GM21381 (cell line): ENCODE data around the gene ZNF202.
"Not testable (repeated sequence)": the region's sequence is repeated elsewhere in the genome, so short reads cannot be mapped to it uniquely, and the experiment has no call there.

ENCODE experiments used
- ATAC-seq: cut with Tn5 transposase; IDR thresholded peaks from one replicate; pipeline ENCODE4 v1.9.1; 2021; ENCODE audit warnings: mild to moderate bottlenecking, moderate library complexity; ENCODE audit not compliant: unreplicated experiment

The ZNF202 gene

DNA sequence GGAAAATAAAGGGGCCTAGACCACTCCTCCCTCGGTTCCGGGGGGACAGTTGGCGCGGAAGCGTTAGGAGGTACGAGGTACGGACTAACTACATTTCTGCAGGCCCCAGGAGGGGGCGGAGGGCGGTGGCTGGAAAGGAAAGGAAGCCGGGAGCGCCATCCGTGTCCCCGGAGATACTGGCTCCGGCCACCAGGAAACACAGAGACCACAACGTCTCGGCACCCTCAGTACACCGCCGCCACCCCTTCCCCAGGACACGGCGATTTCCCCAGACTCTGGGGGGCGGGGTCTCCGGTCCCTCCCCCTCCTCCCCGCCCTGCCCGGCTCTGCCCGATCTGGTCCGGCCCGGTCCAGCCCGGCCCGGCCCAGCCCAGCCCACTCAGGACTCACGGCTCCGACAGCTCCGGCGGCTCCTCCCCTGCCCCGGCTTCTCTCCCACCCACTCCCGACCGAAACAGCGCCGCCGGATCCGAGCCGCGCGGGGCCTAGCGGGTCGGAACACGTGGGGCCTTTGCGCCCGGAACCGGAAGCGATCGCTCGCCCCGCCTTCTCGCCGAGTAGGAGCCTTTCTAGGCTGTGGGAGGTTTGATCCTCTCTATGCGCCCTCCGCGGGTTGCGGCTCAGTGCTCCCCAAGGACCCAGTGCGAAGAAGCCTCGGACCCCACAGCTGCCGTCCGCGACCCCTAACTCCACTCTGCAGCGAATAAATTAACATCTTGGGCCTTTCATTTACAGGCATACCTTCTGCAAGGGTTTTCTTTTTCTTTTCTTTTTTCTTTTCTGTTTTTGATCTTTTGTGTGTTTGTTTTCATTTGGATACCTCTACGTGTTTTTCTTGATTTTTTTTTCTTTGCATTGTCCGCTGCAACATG lies at the start of gene ZNF202:
Gene ZNF202, minus strand, starts transcription at position 502 of the 872 bp plus-strand sequence. CDS start 10,772 bp downstream, outside the sequence.
- peak; percentile 99 for ATAC-seq

DNA sequence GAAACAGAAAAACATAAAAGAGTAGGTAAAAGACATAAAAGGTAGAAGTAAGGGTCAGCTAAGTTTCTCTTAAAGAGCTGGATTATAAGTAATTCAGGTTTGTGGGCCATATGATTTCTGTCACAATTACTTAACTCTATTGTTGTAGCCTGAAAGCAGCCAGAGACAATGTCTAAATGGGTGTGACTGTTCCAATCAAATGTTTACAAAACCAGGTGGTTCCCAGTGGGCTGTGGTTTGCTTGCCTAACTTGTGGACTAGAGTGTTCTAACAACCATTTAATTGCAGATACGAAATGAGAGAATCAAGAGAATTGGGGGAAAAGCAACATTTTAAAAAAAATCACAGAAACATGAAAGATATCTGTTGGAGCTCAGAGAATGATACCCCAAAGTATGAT lies 42.1 kb upstream of the ZNF202 start:
- no peak for ATAC-seq

DNA sequence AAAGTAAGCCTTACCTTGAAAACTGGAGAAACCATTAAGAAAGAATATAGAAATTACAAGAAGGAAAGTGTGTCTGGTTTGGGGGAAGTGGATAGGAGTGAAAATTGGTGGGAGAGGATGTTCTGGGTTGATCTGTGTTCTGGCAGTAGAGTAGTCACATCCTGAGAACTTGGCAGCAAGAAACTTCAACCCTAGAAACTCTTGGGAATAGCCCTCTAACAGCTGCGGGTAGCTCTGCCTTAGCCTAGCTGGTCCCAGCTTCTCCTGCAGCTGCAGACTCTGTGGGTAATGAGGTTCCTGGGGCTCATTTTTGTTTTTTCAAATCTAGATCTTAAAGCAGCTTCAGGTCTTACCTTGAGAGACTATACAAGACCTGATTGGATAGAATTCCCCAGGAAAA lies 37.1 kb upstream of the ZNF202 start:
- ATAC-seq: no peak

DNA sequence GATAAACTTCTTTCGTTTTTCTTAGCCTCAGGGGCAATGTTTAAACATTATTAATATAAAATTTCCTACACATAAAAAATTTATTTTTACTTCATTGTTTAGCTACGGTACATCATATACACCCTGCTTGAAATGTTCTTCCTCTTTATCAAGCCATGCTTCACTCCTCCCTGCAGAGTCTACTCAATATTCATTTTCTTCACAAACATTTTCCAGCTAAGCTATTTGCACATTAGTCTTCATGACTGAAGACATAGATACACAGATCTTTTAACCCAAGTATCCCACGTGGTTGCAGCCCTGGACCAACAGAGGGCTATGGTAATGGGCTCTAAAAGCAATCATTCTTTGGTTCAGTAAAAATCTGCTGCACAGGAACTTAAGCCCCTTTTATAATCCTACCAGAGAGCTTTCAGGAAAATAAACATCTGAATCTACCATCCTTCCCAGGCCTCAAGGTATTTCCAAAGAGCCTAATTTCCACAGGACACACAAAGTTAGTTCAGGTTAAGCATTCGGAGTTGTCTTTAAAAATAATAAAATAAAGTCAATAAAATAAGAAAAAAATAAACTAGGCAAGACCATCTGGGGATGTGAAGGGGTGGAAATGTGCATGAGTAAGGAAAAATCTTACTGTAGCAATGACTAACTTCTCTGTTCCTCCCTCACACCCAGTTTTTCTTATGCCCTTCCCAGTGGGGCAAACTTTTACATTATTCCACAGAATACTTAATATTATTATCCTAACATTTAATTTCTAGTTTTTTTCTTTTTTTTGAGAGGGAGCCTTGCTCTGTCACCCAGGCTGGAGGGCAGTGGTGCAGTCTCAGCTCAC lies 34.5 kb upstream of the ZNF202 start:
- no peak for ATAC-seq

DNA sequence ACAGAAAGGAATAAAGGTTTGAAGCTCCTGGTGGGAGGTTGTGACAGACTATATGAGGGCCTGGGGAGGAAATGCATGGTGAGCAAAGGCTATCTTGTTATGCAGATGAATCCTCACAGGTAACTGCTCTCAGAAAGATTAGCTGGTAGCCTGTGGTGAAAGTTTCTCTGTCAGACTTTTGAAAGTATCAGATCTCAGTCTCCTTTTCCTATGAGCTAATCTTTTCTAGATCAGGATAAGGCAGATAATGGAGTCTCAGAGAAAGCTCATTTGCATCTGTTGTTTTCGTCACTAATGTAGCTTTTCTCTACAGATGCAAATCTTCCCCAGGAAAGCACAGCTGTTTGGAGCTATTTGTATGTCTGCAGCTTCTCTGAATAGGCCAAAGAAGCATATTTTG lies 33.8 kb upstream of the ZNF202 start:
- no peak for ATAC-seq

DNA sequence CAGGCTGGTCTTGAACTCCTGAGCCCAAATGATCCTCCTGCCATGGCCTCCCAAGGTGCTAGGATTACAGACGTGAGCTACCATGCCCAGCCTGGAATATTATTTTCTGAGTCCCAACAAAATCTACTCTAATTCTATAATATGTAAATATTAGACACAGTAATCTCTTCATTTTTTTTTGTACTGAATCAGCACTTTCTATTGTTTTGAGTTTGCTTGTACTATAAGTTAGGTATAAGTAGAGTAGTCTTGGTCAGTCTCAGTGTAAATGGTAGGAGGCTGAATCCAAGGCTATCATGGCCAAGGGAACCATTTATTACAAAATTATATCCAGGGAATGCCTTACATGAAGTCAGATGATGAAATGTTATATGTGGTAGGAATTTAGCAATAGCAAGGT lies 32.5 kb upstream of the ZNF202 start:
- no peak for ATAC-seq

DNA sequence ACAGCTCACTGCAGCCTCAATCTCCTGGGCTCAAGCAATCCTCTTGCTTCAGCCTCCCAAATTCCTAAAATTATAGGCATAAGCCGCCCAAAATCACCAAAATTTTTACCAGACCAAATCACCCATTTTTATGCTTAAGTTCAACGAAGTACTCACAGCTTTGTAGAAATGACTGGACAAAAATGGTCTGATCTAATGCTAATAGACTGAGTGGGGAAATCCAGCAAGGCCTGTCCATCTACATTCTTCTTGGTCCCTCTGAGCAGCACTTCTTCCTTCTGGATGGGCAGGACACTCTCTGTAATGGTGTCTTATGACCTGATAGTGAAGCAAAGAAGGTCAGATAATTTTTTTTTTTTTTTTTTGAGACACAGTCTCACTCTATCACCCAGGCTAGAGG lies 31.6 kb upstream of the ZNF202 start:
- ATAC-seq: no peak

DNA sequence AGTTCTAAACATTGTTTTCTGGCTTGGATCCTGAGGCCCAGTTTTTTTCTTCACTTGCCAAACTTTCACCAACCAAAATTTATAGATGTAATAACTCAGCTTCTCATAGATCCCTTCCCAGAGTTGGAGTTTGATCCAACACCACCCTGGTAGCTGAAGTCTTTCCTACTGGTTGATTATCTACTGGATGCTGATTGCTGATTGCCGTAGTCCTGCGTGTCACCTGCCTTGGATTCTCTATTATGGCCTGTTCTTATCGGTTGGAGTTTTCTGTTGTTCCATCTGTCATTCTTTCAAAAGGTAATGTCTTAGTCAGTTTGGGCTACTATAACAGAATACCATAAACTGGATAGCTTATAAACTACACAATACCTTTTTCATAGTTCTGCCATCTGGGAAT lies 30.2 kb upstream of the ZNF202 start:
- ATAC-seq: no peak

DNA sequence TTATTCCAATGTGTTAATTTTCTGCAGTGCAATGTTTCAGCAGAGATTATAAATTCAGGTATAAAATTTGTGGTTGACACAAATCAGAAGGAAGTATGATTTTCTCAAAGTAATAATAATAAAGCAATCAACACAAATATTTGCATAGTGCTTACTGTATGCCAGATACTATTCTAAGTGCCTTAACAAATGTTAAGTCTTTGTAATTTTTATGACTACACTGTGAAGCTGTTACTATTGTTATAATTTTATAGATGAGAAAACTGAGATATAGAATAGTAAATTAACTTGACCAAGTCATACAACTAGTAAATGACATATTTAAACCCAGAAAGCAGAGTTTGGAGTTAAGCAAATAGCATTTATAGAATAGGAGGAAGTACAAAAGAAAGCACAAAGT lies 29.3 kb upstream of the ZNF202 start:
- no peak for ATAC-seq

DNA sequence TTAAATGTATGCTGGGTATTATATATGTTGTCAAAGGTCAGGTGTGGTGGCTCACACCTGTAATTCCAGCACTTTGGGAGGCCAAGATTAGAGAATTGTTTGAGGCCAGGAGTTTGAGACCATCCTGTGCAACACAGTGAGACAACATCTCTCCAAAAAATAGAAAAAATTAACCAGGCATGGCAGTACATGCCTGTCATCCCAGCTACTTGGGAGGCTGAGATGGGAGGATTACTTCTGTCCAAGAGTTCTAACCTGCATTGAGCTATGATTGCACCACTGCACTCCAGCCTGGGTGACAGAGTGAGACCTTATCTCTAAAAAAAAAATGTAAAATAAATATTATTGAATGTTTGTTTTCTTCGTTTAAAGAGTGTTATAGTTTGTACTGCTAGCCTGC lies 24.1 kb upstream of the ZNF202 start:
- no peak for ATAC-seq

DNA sequence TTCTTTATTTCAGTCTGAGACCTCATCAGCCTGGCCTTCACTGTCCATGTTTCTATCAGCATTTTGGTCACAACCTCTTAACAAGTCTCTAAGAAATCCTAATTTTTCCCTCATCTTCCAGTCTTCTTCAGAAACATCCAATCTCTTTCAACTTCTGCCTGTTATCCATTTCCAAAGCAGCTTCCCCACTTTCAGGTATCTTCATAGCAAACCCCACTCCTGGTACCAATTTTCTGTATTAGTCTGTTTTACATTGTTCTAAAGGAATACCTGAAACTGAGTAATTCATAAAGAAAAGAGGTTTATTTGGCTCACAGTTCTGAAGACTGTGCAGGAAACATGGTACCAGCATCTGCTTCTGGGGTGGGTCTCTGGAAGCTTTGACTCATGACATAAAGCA lies 21.0 kb upstream of the ZNF202 start:
- no peak for ATAC-seq

DNA sequence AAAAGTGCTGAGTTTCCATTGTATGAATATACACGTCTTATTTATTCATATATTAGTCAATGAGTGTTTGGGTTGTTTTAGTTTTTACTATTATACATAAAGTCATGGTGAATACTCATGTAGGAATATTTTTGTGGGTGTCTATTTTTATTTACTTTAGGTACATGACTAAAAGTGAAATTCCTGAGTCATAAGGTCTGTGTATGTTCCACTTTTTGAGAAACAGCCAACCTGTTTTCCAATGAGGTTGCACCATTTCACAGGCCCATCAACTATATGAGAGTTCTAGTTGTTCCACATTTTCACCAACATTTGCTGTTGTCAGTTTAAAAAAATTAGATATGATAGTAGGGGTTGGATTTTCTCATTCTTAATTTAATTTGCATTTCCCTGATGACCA lies 19.4 kb upstream of the ZNF202 start:
- peak; percentile 64 for ATAC-seq

DNA sequence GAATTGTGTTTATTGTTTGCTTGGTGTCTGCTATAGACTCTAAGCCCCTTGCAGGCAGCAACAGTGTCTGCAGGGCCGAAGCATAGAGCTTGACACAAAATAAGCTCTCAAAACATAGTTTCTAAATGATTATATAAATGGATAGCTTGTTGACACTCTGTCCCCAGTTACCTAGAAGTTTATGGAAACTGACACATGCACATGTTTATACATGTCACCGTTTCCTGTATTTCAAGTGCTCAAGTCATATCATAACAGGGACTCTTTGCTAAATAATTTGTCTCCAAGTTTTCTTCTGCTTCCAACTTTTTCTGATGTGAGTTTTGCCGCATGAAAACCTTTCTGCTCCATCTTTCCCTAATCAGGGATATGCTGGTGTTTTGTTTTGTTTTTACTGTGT lies 16.5 kb upstream of the ZNF202 start:
- no peak for ATAC-seq

DNA sequence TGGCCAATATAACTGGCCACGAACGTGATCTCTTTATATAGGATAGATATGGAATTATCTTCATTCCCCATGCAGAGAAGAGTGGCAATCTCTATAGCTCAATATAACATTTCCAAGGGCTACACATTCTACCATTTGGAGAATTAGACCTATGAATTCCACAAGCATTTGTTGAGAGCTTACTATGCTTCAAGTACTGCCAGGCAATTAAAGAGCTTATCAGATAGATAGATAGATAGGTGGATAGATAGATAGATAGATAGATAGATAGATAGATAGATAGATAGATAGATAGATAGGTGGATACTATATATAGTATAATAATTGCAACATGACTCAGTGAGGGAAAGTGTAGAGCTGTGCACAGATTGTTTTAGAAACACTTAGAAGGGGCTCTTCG lies 14.4 kb upstream of the ZNF202 start:
- no peak for ATAC-seq

DNA sequence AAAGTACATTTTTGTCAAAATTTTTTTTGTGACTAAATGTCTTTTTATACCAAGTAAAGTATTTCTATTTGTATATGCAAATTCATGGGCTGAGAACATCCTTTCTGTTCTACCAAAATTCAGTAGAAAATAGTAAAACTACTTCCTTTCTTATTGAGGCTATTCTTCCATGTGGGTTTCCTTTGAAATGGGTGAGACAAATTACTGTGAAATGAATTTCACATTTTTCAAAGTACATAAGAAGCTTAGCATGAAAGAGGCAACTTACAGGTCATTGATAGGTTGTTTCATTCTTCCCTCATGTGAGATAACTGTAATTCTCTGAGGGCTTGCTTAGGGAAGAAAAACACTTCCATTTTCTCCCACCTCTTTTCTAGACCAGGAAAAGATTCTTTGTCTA lies 13.9 kb upstream of the ZNF202 start:
- ATAC-seq: no peak

DNA sequence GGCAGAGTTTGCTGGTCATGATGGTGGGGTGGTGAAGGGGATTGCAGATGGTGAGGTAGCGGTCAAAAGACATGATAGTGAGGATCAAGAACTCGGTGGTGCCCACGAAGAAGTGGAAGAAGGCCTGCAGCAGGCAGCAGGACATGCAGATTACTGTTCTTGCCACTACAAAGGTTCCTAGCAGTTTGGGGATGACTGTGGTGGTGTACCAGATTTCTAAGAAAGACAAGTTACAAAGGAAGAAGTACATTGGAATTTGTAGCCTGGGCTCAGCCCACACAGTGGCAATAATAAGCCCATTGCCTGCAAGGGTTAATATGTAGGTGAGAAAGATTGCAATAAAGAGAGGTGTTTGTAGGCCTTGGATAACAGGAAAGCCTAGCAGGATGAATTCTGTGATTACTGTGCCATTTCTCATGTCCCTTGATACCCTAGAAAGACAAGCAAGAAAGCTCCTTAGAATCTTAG lies 12.7 kb upstream of the ZNF202 start, which contains the start of gene OR6X1:
Gene OR6X1, minus strand, starts transcription at position 418 of the 468 bp plus-strand sequence. Its CDS starts 0 bp downstream, at position 418.
- no peak for ATAC-seq

DNA sequence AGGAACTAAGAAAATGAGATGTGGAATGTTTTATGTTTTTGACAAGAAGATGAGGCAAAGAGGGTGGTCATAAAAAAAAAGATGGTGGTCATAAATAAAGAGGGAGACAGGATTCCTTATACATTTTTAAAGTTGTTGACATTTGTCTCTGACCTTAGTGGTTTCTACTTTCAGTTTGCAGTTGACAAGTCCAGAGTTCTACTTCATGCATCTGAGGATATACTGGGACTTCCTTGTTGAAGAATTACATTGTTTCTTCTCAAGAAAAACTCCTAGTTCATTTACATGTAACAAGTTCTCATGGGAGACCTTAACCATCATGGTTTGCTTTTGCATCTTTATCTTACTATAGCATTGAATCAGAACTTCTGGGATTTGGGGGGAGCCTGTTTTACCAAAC lies 11.7 kb upstream of the ZNF202 start:
- no peak for ATAC-seq

DNA sequence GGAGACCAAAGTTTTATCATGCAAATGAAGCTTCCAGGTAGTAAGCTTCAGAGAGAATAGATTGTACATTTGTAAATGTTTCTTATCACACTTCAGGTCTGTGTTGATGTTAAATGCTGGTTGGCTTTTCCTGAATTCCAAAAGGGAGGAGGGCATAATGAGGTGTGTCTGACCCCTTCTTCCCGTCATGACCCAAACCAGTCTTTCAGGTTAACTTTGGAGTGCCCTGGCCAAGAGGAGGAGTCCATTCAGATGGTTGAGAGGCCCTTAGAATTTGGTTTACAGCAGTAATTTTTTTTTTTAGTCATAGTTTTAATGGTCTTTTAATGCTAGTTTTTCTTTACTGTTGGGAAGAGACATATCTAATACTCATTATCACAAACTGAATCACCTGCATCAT lies 10.3 kb upstream of the ZNF202 start:
- ATAC-seq: no peak

DNA sequence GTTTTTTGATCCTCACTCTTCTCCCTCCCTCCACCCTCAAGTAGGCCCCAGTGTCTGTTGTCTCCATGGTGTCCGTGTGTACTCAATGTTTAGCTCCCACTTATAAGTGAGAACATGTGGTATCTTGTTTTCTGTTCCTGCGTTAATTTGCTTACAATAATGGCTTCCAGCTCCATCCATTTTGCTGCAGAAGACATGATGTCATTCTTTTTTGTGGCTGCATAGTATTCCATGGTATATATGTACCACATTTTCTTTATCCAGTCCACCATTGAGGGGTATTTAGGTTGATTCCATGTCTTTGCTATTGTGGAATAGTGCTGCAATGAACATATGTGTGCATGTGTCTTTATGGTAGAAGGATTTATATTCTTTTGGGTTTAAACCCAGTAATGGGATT lies 6.9 kb upstream of the ZNF202 start:
- not testable (repeated sequence) for ATAC-seq

DNA sequence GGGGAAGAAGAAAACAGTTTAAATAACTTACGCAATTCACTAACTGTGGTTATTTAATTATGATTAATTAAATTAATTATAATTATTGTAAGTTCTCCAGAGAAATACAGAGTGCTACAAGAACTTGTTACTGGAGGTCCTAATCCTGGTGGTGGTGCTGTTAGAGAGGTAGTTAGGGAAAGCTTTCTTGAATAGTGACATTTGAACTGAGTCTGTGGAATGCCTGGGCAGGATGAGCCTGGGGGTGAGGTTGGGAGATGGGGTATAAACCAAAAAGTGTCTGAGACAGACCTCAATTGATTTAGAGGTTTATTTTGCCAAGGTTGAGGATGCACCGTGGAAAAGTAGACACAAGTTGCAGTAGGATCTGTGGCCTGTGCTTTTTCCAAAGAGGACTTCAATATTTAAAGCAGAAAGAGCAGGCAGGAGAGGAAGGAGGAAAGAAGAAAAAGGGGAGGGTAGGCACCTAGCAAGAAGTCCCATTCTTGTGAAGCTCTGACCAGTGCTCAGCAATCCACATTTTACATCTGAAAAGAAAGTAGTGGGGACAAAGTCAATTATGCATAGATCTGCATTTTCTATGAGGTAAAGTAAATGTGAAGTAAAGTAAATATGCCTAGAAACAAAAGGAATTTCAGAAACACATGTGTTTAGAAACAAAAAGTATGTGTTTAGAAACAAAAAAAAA lies 4.4 kb upstream of the ZNF202 start:
- no peak for ATAC-seq

DNA sequence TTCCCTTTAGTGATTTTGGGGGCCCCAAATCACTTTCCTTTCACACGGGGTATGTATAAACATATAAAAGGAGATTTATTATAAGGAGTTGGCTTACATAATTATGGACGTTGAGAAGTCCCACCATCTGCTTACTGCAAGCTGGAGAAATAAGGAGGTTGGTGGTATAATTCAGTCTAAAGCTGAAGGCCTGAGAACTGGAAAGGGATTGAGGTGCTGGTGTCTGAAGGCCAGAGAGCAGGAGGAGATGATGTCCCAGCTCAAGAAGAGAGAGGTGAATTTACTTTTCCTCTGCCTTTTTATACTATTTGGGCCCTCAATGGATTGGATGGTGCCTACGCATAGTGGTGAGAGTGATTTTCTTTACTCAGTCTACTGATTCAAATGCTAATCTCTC lies 1.3 kb upstream of the ZNF202 start:
- ATAC-seq: no peak
